CD4-positive, alpha-beta T cell (primary cell): ENCODE measurements around the gene ELMO1. TPM values are rescaled to one million over a fixed set of nuclear protein-coding genes. Genes with fewer than 3 reads are reported as not detected.

Experiments used
- ATAC-seq: fragments of 200-7000 bp; cut with Tn5 transposase; one replicate; pipeline ENCODE4 v1.10.0; 2022; ENCODE audit warnings: mild to moderate bottlenecking; ENCODE audit not compliant: poor library complexity
- CTCF ChIA-PET: fragments of 350-600 bp; sonication (Branson Sonifier 250); formaldehyde crosslinking; loops from one replicate; lab custom pipeline; 2021; ENCODE audit warnings: antibody characterized with exemption, inconsistent platforms; lab: Charles Lee
- POLR2A ChIA-PET: fragments of 350-600 bp; sonication (Branson Sonifier 250); formaldehyde crosslinking; loops from one replicate; lab custom pipeline; 2021; ENCODE audit warnings: antibody characterized with exemption, inconsistent platforms; lab: Charles Lee
- DNase-seq, 14 experiments: peaks; one replicate each; pipeline ENCODE4 v3.0.0-alpha.2; 2013 to 2020; ENCODE audit warnings: mixed read lengths in 2 of 14
- H3K27ac ChIP-seq, 2 donors: one replicate each; pipeline versions ENCODE4 v1.5.1 to v1.7.0; 2013; ENCODE audit warnings: low read length in 2 of 2, low read depth in 1 of 2, mild to moderate bottlenecking in 1 of 2
- H3K27me3 ChIP-seq, 2 experiments: 1 replicate in 1 of 2; 2 replicates in 1 of 2; pipeline versions ENCODE4 v1.6.1 to v1.7.0; 2013; ENCODE audit warnings: low read length in 2 of 2, control low read depth in 1 of 2, mild to moderate bottlenecking in 1 of 2, moderate library complexity in 1 of 2; ENCODE audit not compliant: insufficient read depth in 2 of 2, control insufficient read depth in 1 of 2
- H3K36me3 ChIP-seq: one replicate; pipeline ENCODE4 v1.6.1; 2013; ENCODE audit warnings: low read length, control low read depth; ENCODE audit not compliant: insufficient read depth
- H3K4me1 ChIP-seq: one replicate; pipeline ENCODE4 v1.6.1; 2013; ENCODE audit warnings: low read length, control low read depth; ENCODE audit not compliant: insufficient read depth
- H3K4me3 ChIP-seq: one replicate; pipeline ENCODE4 v1.5.1; 2013; ENCODE audit warnings: mild to moderate bottlenecking, low read length, moderate library complexity
- H3K9me3 ChIP-seq, 2 experiments: 1 replicate in 1 of 2; 2 replicates in 1 of 2; pipeline versions ENCODE4 v1.6.1 to v1.7.0; 2013; ENCODE audit warnings: low read length in 2 of 2, mild to moderate bottlenecking in 2 of 2, control low read depth in 1 of 2, moderate library complexity in 1 of 2; ENCODE audit not compliant: control insufficient read depth in 1 of 2, insufficient read depth in 1 of 2
- H3K27ac Mint-ChIP-seq: one replicate; pipeline ENCODE4 v1.8.0; 2020; ENCODE audit warnings: mixed read lengths
- H3K27me3 Mint-ChIP-seq: one replicate; pipeline ENCODE4 v1.8.0; 2021; ENCODE audit warnings: mixed read lengths
- H3K36me3 Mint-ChIP-seq: one replicate; pipeline ENCODE4 v1.8.0; 2021; ENCODE audit warnings: low read depth, mixed read lengths
- H3K4me1 Mint-ChIP-seq: one replicate; pipeline ENCODE4 v1.8.0; 2021; ENCODE audit warnings: low read depth, mixed read lengths
- H3K4me3 Mint-ChIP-seq: one replicate; pipeline ENCODE4 v1.8.0; 2020; ENCODE audit warnings: mild to moderate bottlenecking, mixed read lengths
- H3K9me3 Mint-ChIP-seq: one replicate; pipeline ENCODE4 v1.8.0; 2020; ENCODE audit warnings: mixed read lengths
- CTCF ChIP-seq: fragments of 200-600 bp; IDR thresholded peaks from one replicate; pipeline ENCODE4 v1.8.0; 2022; ENCODE audit warnings: antibody characterized with exemption, mild to moderate bottlenecking
- intact Hi-C, 2 experiments: fragments of 100-400 bp; cut with DNase I in 1 of 2; cut with micrococcal nuclease in 1 of 2; formaldehyde crosslinking; loops; one replicate each; pipeline versions ENCODE4 v1.15.1 to v1.9.0; 2023 to 2025; cut with DNase I, micrococcal nuclease
- total RNA-seq, 174 experiments: library from RNA in 2 of 174; stranded (reverse) in 2 of 174; gene quantifications; one replicate each; pipeline ENCODE4 v1.2.3 and lab custom pipeline; 2021 to 2026

The ELMO1 gene
- total RNA-seq, 2 experiments from 2014 or later, result 117 to 120 TPM

- H3K4me1 Mint-ChIP-seq, result peaks cover 70% of the 10 kb centered on the region
- Histone ChIP-seq H3K27ac (no peak overlapping the region), H3K36me3 (no peaks in the 10 kb centered on the region), H3K9me3 (no peaks in the 10 kb centered on the region), H3K4me1 (peaks cover 23% of the 10 kb centered on the region), H3K4me3 (no peak overlapping the region), H3K27me3 (no peaks in the 10 kb centered on the region)
- ChIA-PET CTCF (no interaction called here), POLR2A (interaction anchor here (1.3 kb wide), 1 partner anchor 187 kb away, joined by 3 read pairs; no protein-coding TSS in a partner anchor)
- H3K4me3 Mint-ChIP-seq, result no peak overlapping the region
- DNase-seq (no peak), ATAC-seq (no peak)
- no peaks in the 10 kb centered on the region for H3K36me3 Mint-ChIP-seq
- intact Hi-C loops, result loop anchor here in 1 of 2 experiments (5.0 kb wide), 1 partner anchor 34 kb away; no protein-coding TSS in a partner anchor
- H3K27me3 Mint-ChIP-seq, result no peaks in the 10 kb centered on the region
- TF ChIP-seq CTCF, result no peak
- H3K27ac Mint-ChIP-seq, result no peak overlapping the region
- no peaks in the 10 kb centered on the region for H3K9me3 Mint-ChIP-seq
Measured at GRCh38 chr7:37368540-37368939, 80.1 kb downstream of the ELMO1 start.

- intact Hi-C loops, result loop anchor here in 1 of 2 experiments (5.0 kb wide), 1 partner anchor 35 kb away; no protein-coding TSS in a partner anchor
- Histone ChIP-seq H3K4me1 (peaks cover 38% of the 10 kb centered on the region), H3K27me3 (no peaks in the 10 kb centered on the region), H3K36me3 (no peaks in the 10 kb centered on the region), H3K4me3 (no peak overlapping the region), H3K27ac (no peak overlapping the region), H3K9me3 (no peaks in the 10 kb centered on the region)
- no peaks in the 10 kb centered on the region for H3K27me3 Mint-ChIP-seq
- POLR2A ChIA-PET, result no interaction called here
- H3K36me3 Mint-ChIP-seq, result no peaks in the 10 kb centered on the region
- TF ChIP-seq CTCF, result no peak
- DNase-seq, result no peak
- peak overlapping the region; percentile 4 for H3K27ac Mint-ChIP-seq
- ATAC-seq, result no peak
- H3K9me3 Mint-ChIP-seq, result no peaks in the 10 kb centered on the region
- CTCF ChIA-PET, result no interaction called here
- no peak overlapping the region for H3K4me3 Mint-ChIP-seq
- peaks cover 78% of the 10 kb centered on the region for H3K4me1 Mint-ChIP-seq
Measured at GRCh38 chr7:37367010-37367409, 81.7 kb downstream of the ELMO1 start.

GRCh38 chr7:37366445-37366844, 82.2 kb downstream of the ELMO1 start:
- H3K4me3 Mint-ChIP-seq, result peak overlapping the region; percentile 25
- H3K4me3 ChIP-seq, result no peak overlapping the region
- DNase-seq, result no peak
- no peak for ATAC-seq
- no peaks in the 10 kb centered on the region for H3K36me3 Mint-ChIP-seq
- TF ChIP-seq CTCF, result no peak
- no peak overlapping the region for H3K27ac ChIP-seq
- intact Hi-C loops, result loop anchor here in 1 of 2 experiments (5.0 kb wide), 1 partner anchor 36 kb away; no protein-coding TSS in a partner anchor
- H3K4me1 Mint-ChIP-seq, result peaks cover 83% of the 10 kb centered on the region
- no peaks in the 10 kb centered on the region for H3K27me3 ChIP-seq
- peaks cover 38% of the 10 kb centered on the region for H3K4me1 ChIP-seq
- H3K27ac Mint-ChIP-seq, result peak overlapping the region; percentile 4
- ChIA-PET POLR2A (no interaction called here), CTCF (no interaction called here)
- H3K9me3 ChIP-seq, result no peaks in the 10 kb centered on the region
- H3K36me3 ChIP-seq, result no peaks in the 10 kb centered on the region
- no peaks in the 10 kb centered on the region for H3K9me3 Mint-ChIP-seq
- H3K27me3 Mint-ChIP-seq, result no peaks in the 10 kb centered on the region
